PFSK-1 (cell line): Measurements from ENCODE around the gene SNX8.

Source experiments
- FOXP2 ChIP-seq: optimal IDR thresholded peaks from 2 replicates; pipeline ENCODE3; 2011; ENCODE audit warnings: borderline replicate concordance, control low read depth, inconsistent platforms; ENCODE audit not compliant: insufficient read depth; ENCODE audit errors: extremely low read length, extremely low read depth
- POLR2AphosphoS5 ChIP-seq: IDR thresholded peaks from 2 replicates; pipeline ENCODE4 v1.6.1; 2012; ENCODE audit warnings: low read depth, mild to moderate bottlenecking, control low read depth, low read length, moderate library complexity
- REST ChIP-seq, 2 experiments: IDR thresholded peaks; 2 replicates each; pipeline versions ENCODE4 v1.6.1 to v1.8.0; 2011 to 2012; ENCODE audit warnings: low read depth in 2 of 2, low read length in 2 of 2, control low read depth in 1 of 2, inconsistent platforms in 1 of 2, mild to moderate bottlenecking in 1 of 2, moderate library complexity in 1 of 2; ENCODE audit not compliant: insufficient read depth in 1 of 2
- SIN3A ChIP-seq: IDR thresholded peaks from 2 replicates; pipeline ENCODE4 v1.6.1; 2012; ENCODE audit warnings: mild to moderate bottlenecking, low read length, moderate library complexity, borderline replicate concordance; ENCODE audit not compliant: insufficient read depth
- TAF1 ChIP-seq: IDR thresholded peaks from 2 replicates; pipeline ENCODE4 v1.6.1; 2012; ENCODE audit warnings: low read length, control low read depth, borderline replicate concordance; ENCODE audit not compliant: insufficient read depth

SNX8 gene

GRCh38 chr7:2280424-2280823 lies 33.8 kb downstream of the SNX8 start:
- TF ChIP-seq POLR2AphosphoS5 (no peak), TAF1 (no peak), REST (IDR thresholded peaks at IDR 0.05; ENCODE audit: insufficient read depth in 1 of 2, low read depth in 2 of 2, low read length in 2 of 2) (no peak), SIN3A (no peak), FOXP2 (no peak)

- TF ChIP-seq REST (IDR thresholded peaks at IDR 0.05; ENCODE audit: insufficient read depth in 1 of 2, low read depth in 2 of 2, low read length in 2 of 2) (no peak), POLR2AphosphoS5 (no peak), TAF1 (no peak), SIN3A (no peak), FOXP2 (no peak)
Measured at GRCh38 chr7:2279896-2280295, 34.3 kb downstream of the SNX8 start.

- TF ChIP-seq FOXP2 (no peak), SIN3A (no peak), REST (IDR thresholded peaks at IDR 0.05; ENCODE audit: insufficient read depth in 1 of 2, low read depth in 2 of 2, low read length in 2 of 2) (no peak)
Measured at GRCh38 chr7:2278026-2278425, 36.2 kb downstream of the SNX8 start.

- TF ChIP-seq SIN3A, result no peak
- no peak for TF ChIP-seq TAF1
- TF ChIP-seq FOXP2, result no peak
- no peak for TF ChIP-seq REST (IDR thresholded peaks at IDR 0.05; ENCODE audit: insufficient read depth in 1 of 2, low read depth in 2 of 2, low read length in 2 of 2)
- TF ChIP-seq POLR2AphosphoS5, result no peak
Measured at GRCh38 chr7:2276107-2276506, 38.1 kb downstream of the SNX8 start.

- TF ChIP-seq REST (IDR thresholded peaks at IDR 0.05; ENCODE audit: insufficient read depth in 1 of 2, low read depth in 2 of 2, low read length in 2 of 2) (no peak), FOXP2 (no peak), SIN3A (no peak)
Measured at GRCh38 chr7:2275101-2275500, 39.1 kb downstream of the SNX8 start.
